Gastrocnemius medialis (tissue), 4 donors: ENCODE measurements around the gene TBC1D2.

Experiments
- CTCF ChIP-seq, 5 experiments: fragments of 450-650 bp in 3 of 5; fragments of 200-600 bp in 2 of 5; sonication (generic) in 2 of 5; IDR thresholded peaks in 4 of 5; conservative IDR thresholded peaks in 1 of 5; 1 replicate in 4 of 5; 2 replicates in 1 of 5; pipeline ENCODE4 v1.5.1; 2016 to 2019; ENCODE audit warnings: antibody characterized with exemption in 5 of 5, mild to moderate bottlenecking in 3 of 5, moderate library complexity in 3 of 5
- POLR2A ChIP-seq, 2 donors: fragments of 450-650 bp; IDR thresholded peaks; one replicate each; pipeline ENCODE4 v1.6.1; 2017; ENCODE audit warnings: antibody characterized with exemption in 2 of 2, mild to moderate bottlenecking in 2 of 2, moderate library complexity in 2 of 2

GRCh38 chr9:98303633-98304125 lies 48.2 kb upstream of the TBC1D2 start:
- TF ChIP-seq CTCF (IDR thresholded peaks at IDR 0.05 in 4 of 5, conservative IDR thresholded peaks at IDR 0.05 in 1 of 5) (no peak), POLR2A (IDR thresholded peaks at IDR 0.05) (no peak)
